Measurements from ENCODE around the gene PLLP. TPM values are rescaled to one million over a fixed set of nuclear protein-coding genes. Genes with fewer than 3 reads are reported as not detected.

PLLP gene
- total and polyA plus RNA-seq, 9 of the 15 experiments (the other 6 are each of a cell fraction or from before 2014, with no cell fraction given): 0.09 to 0.96 (median 0.27) TPM

- TF ChIP-seq PBX2 (CRISPR knock-in tag; IDR thresholded peaks at IDR 0.05; ENCODE audit: low read depth) (no peak), PBX2 (tag; conservative IDR thresholded peaks at IDR 0.05; ENCODE audit: low read depth) (0 out of 2 replicates have a peak, but pooled peaks have one; percentile 18), ARID2 (IDR thresholded peaks at IDR 0.05) (no peak), TARDBP (IDR thresholded peaks at IDR 0.05) (no peak), E4F1 (CRISPR knock-in tag; IDR thresholded peaks at IDR 0.05; ENCODE audit: borderline replicate concordance) (no peak), ZNF589 (CRISPR knock-in tag; IDR thresholded peaks at IDR 0.05; ENCODE audit: low read depth) (no peak; the same call in 1 of the 2 replicates), ZNF644 (tag; IDR thresholded peaks at IDR 0.05; ENCODE audit: low read depth) (no peak), WHSC1 (IDR thresholded peaks at IDR 0.05; ENCODE audit: low read length) (no peak), MYC (IDR thresholded peaks at IDR 0.05; ENCODE audit: low read depth, low read length) (no peak), MYC (CRISPR knock-in tag; IDR thresholded peaks at IDR 0.05; ENCODE audit: borderline replicate concordance, low read depth) (peak; percentile 54; the same call in 1 of the 2 replicates), ZBTB40 (IDR thresholded peaks at IDR 0.05) (no peak), ZBTB40 (CRISPR knock-in tag; IDR thresholded peaks at IDR 0.05) (no peak), ZNF445 (CRISPR knock-in tag; IDR thresholded peaks at IDR 0.05; ENCODE audit: low read depth) (no peak), MAFK (IDR thresholded peaks at IDR 0.05; ENCODE audit: low read length) (no peak), ZNF408 (CRISPR knock-in tag; IDR thresholded peaks at IDR 0.05; ENCODE audit: low read depth) (no peak), NFATC3 (IDR thresholded peaks at IDR 0.05) (peak; percentile 70; the same call in 1 of the 2 replicates), PHB2 (IDR thresholded peaks at IDR 0.05; ENCODE audit: low read depth) (no peak)
These were observed 40.1 kb downstream of the PLLP start (continued) for GRCh38 chr16:57244463-57244766.

Measured in K562 (cell line).